SU-DHL-6 (cell line): Measurements from ENCODE around the gene LRRC4.

Experiments used
- H2AFZ ChIP-seq: fragments of 200-600 bp; sonication (generic); 2 replicates; pipeline ENCODE4 v1.6.1; 2014; ENCODE audit warnings: low read depth, mild to moderate bottlenecking, moderate library complexity, mixed read lengths, antibody characterized with exemption, low read length; ENCODE audit not compliant: severe bottlenecking
- H3F3A ChIP-seq: fragments of 200-600 bp; shearing (Covaris generic); 2 replicates; pipeline ENCODE4 v1.6.0; 2016; ENCODE audit warnings: antibody characterized with exemption, mild to moderate bottlenecking; ENCODE audit not compliant: insufficient read depth
- H3K27ac ChIP-seq: fragments of 200-600 bp; sonication (generic); 2 replicates; pipeline ENCODE4 v1.5.1; 2016; ENCODE audit warnings: low read depth, mild to moderate bottlenecking, low read length, moderate library complexity, mixed read lengths
- H3K27me3 ChIP-seq: fragments of 200-600 bp; sonication (generic), shearing (Covaris generic); 2 replicates; pipeline ENCODE4 v1.6.0; 2014; ENCODE audit warnings: mild to moderate bottlenecking, low read length
- H3K36me3 ChIP-seq: fragments of 200-600 bp; sonication (generic); 2 replicates; pipeline ENCODE4 v1.6.1; 2014; ENCODE audit warnings: mild to moderate bottlenecking, low read length, mixed read lengths
- H3K4me2 ChIP-seq: fragments of 300-600, 200-600 bp; shearing (Covaris generic), sonication (generic); 2 replicates; pipeline ENCODE4 v1.6.0; 2014; ENCODE audit warnings: low read length, low read depth, mild to moderate bottlenecking; ENCODE audit not compliant: poor library complexity, severe bottlenecking
- H3K4me3 ChIP-seq: fragments of 200-600 bp; sonication (generic); 2 replicates; pipeline ENCODE4 v1.5.1; 2014; ENCODE audit warnings: antibody characterized with exemption, low read length, mild to moderate bottlenecking, mixed read lengths; ENCODE audit not compliant: insufficient read depth, poor library complexity, severe bottlenecking
- H3K79me2 ChIP-seq: fragments of 200-600 bp; sonication (generic); 2 replicates; pipeline ENCODE4 v1.6.1; 2014; ENCODE audit warnings: mild to moderate bottlenecking, low read length, moderate library complexity; ENCODE audit not compliant: insufficient read depth
- H3K9ac ChIP-seq: fragments of 200-600 bp; sonication (generic); 2 replicates; pipeline ENCODE4 v1.7.0; 2014; ENCODE audit warnings: mild to moderate bottlenecking, low read length
- H3K9me2 ChIP-seq: fragments of 200-600 bp; sonication (generic); replicated peaks from 2 replicates; pipeline ENCODE4 v1.6.1; 2014; ENCODE audit warnings: low read length; ENCODE audit not compliant: insufficient read depth
- H3K9me3 ChIP-seq: fragments of 200-600 bp; sonication (generic); 2 replicates; pipeline ENCODE4 v1.6.1; 2014; ENCODE audit warnings: low read length, mixed read lengths; ENCODE audit not compliant: insufficient read depth
- H4K20me1 ChIP-seq: fragments of 200-600 bp; sonication (generic); 2 replicates; pipeline ENCODE4 v1.6.1; 2014; ENCODE audit warnings: low read depth, mild to moderate bottlenecking, antibody characterized with exemption, low read length, moderate library complexity, mixed read lengths
- CTCF ChIP-seq: fragments of 200-600 bp; sonication (generic); IDR thresholded peaks from one replicate; pipeline ENCODE4 v1.5.1; 2017; ENCODE audit warnings: antibody characterized with exemption, mild to moderate bottlenecking, low read length, moderate library complexity; ENCODE audit not compliant: insufficient read depth, poor library complexity, severe bottlenecking
- EZH2phosphoT487 ChIP-seq: fragments of 200-600 bp; sonication (generic), shearing (Covaris generic); conservative IDR thresholded peaks from 2 replicates; pipeline ENCODE4 v1.6.1; 2018; ENCODE audit warnings: mild to moderate bottlenecking, antibody characterized with exemption, low read length, moderate library complexity, mixed read lengths

The LRRC4 gene

GRCh38 chr7:128030654-128031611 is at the start of gene LRRC4:
Gene LRRC4 (minus strand): TSS chr7:128031437. CDS start chr7:128030640, 797 bp downstream.
- H3K79me2 ChIP-seq = no peaks in the 10 kb centered on the region; the same call in 1 of the 2 replicates
- no peaks in the 10 kb centered on the region for H3K27me3 ChIP-seq
- no peak within 1 kb of the TSS for H2AFZ ChIP-seq
- peak within 1 kb of the TSS; percentile 58 for H3K4me2 ChIP-seq
- no peaks in the 10 kb centered on the region for H3K36me3 ChIP-seq
- no peaks in the 10 kb centered on the region for H3K9me3 ChIP-seq
- H3F3A ChIP-seq = no peaks in the 10 kb centered on the region
- H4K20me1 ChIP-seq = 0 out of 2 replicates have a peak, but pooled peaks cover 5% of the 10 kb centered on the region
- H3K27ac ChIP-seq = no peak within 1 kb of the TSS
- peak within 1 kb of the TSS; percentile 46 for H3K4me3 ChIP-seq
- peak within 1 kb of the TSS; percentile 48 for H3K9ac ChIP-seq
- no peak for TF ChIP-seq EZH2phosphoT487
- no peak for TF ChIP-seq CTCF
- H3K9me2 ChIP-seq = no peaks in the 10 kb centered on the region

GRCh38 chr7:128080169-128080568 is 48.9 kb upstream of the LRRC4 start:
- no peak for TF ChIP-seq CTCF
- TF ChIP-seq EZH2phosphoT487 = no peak
- no peaks in the 10 kb centered on the region for H3K36me3 ChIP-seq
- no peak overlapping the region for H3K4me3 ChIP-seq
- H3K9ac ChIP-seq = no peak overlapping the region
- H3K79me2 ChIP-seq = no peaks in the 10 kb centered on the region
- no peaks in the 10 kb centered on the region for H3K9me3 ChIP-seq
- H4K20me1 ChIP-seq = no peaks in the 10 kb centered on the region
- H3F3A ChIP-seq = no peaks in the 10 kb centered on the region
- no peak overlapping the region for H2AFZ ChIP-seq
- H3K4me2 ChIP-seq = no peak overlapping the region
- H3K9me2 ChIP-seq = no peaks in the 10 kb centered on the region
- no peak overlapping the region for H3K27ac ChIP-seq
- H3K27me3 ChIP-seq = no peaks in the 10 kb centered on the region

GRCh38 chr7:128078309-128078708 is 47.1 kb upstream of the LRRC4 start:
- Histone ChIP-seq H3K9ac (no peak overlapping the region), H3K27ac (no peak overlapping the region), H3K4me3 (no peak overlapping the region), H3K36me3 (no peaks in the 10 kb centered on the region), H3K9me2 (no peaks in the 10 kb centered on the region), H3K9me3 (no peaks in the 10 kb centered on the region), H3K79me2 (no peaks in the 10 kb centered on the region), H4K20me1 (no peaks in the 10 kb centered on the region), H3K27me3 (no peaks in the 10 kb centered on the region), H2AFZ (no peak overlapping the region), H3K4me2 (no peak overlapping the region), H3F3A (no peaks in the 10 kb centered on the region)
- TF ChIP-seq EZH2phosphoT487 = no peak
- no peak for TF ChIP-seq CTCF
